ENCODE data around the gene SSTR4. TPM values are rescaled to one million over a fixed set of nuclear protein-coding genes. Genes with fewer than 3 reads are reported as not detected.
"Not testable (repeated sequence)": the region's sequence is repeated elsewhere in the genome, so short reads cannot be mapped to it uniquely, and the experiment has no call there.

Gene SSTR4
- total RNA-seq, result under 1 TPM in 1 of 6 donors, not detected in 5; 0.30 TPM

GRCh38 chr20:23034721-23035671, at the start of gene SSTR4:
TSS of gene SSTR4 (plus strand) at chr20:23035312. CDS start at chr20:23035484, 172 bp downstream.
- peak in 1 of 2 donors; percentile 83 for DNase-seq
- TF ChIP-seq POLR2A (IDR thresholded peaks at IDR 0.05) (no peak), CTCF (IDR thresholded peaks at IDR 0.05) (no peak), POLR2AphosphoS5 (IDR thresholded peaks at IDR 0.05) (no peak), EP300 (IDR thresholded peaks at IDR 0.05) (no peak)
- H3K4me1 ChIP-seq, result peaks cover 0 to 8% (median 5%) of the 10 kb centered on the region in 4 donors
- 30 to 86% methylated on average over 15 to 52 of the region's 83 CpGs for WGBS, 2 donors
- no peaks in the 10 kb centered on the region for H3K36me3 ChIP-seq
- H3K9me3 ChIP-seq, result no peaks in the 10 kb centered on the region
- no peak for ATAC-seq (ENCODE audit: low FRiP score in 2 of 2)
- peaks cover 0 to 18% (median 6%) of the 10 kb centered on the region in 4 donors for H3K27me3 ChIP-seq
- peak within 1 kb of the TSS in 3 of 4 donors; percentile 19 to 33 (median 25) for H3K4me3 ChIP-seq
- H3K27ac ChIP-seq, result no peak within 1 kb of the TSS

DNA sequence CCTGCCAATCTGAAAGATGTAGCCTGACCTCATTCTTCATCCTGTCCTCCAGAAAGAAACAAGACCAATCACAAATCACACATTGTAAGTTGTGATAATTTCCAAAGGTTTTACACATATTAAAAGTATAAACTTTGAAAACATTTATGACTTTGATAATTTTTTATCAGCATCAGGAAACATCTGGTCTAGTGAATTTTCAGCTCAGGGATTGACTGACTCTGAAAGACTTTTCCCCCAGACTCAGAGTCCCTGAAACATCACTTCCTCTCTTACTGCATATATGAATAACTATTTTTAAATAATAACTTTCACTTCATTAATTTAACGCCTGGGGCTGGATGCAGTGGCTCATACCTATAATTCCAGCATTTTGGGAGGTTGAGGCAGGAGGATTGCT, 48.5 kb upstream of the SSTR4 start:
- no peak overlapping the region for H3K27ac ChIP-seq
- peaks cover 7 to 19% (median 13%) of the 10 kb centered on the region in 4 donors for H3K4me1 ChIP-seq
- H3K36me3 ChIP-seq, result no peaks in the 10 kb centered on the region
- WGBS, 2 donors, result 17 to 64% methylated on average over 1 of the region's 1 CpG
- H3K4me3 ChIP-seq, result no peak overlapping the region
- ATAC-seq (ENCODE audit: low FRiP score in 2 of 2) (no peak), DNase-seq (no peak)
- H3K9me3 ChIP-seq, result no peaks in the 10 kb centered on the region
- TF ChIP-seq POLR2A (IDR thresholded peaks at IDR 0.05), result no peak
- TF ChIP-seq EP300 (IDR thresholded peaks at IDR 0.05), result no peak
- no peak for TF ChIP-seq POLR2AphosphoS5 (IDR thresholded peaks at IDR 0.05)
- no peak for TF ChIP-seq CTCF (IDR thresholded peaks at IDR 0.05)
- no peaks in the 10 kb centered on the region for H3K27me3 ChIP-seq

DNA sequence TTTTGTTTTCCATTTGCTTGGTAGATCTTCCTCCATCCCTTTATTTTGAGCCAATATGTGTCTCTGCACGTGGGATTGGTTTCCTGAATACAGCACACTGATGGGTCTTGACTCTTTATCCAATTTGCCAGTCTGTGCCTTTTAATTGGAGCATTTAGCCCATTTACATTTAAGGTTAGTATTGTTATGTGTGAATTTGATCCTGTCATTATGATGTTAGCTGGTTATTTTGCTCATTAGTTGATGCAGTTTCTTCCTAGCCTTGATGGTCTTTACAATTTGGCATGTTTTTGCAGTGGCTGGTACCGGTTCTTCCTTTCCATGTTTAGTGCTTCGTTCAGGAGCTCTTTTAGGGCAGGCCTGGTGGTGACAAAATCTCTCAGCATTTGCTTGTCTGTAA, 43.7 kb upstream of the SSTR4 start:
- H3K36me3 ChIP-seq; H3K27me3 ChIP-seq; H3K4me1 ChIP-seq; H3K9me3 ChIP-seq; ATAC-seq (ENCODE audit: low FRiP score in 2 of 2); H3K4me3 ChIP-seq; DNase-seq; H3K27ac ChIP-seq: not testable (repeated sequence)
- WGBS, 2 donors, result 79 to 91% methylated on average over 3 of the region's 3 CpGs

DNA sequence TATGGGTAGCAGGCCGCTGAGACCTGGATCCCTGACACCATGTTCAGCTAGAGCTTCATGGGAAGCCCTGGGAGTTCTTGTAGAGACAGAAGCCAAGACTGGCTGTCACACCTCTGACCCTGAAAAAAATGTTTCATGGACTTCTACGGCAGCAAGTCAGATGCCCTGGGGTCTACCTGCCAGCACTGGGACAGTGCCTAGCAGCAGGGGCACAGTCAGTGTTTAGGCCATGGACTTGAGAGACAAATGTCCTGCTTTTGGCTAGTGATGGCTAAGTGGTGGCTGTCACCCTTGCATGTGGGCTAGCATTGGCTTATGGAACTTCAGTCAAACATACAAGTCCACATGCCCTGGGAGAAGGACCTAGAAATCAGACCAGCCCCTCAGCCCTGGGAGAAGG, 41.3 kb upstream of the SSTR4 start:
- no peak overlapping the region for H3K27ac ChIP-seq

More for the DNA sequence above, 41.3 kb upstream of the SSTR4 start:
- ATAC-seq (ENCODE audit: low FRiP score in 2 of 2) (no peak), DNase-seq (no peak)
- Histone ChIP-seq H3K4me3 (no peak overlapping the region), H3K27me3 (no peaks in the 10 kb centered on the region), H3K4me1 (no peaks in the 10 kb centered on the region), H3K9me3 (peaks cover 0 to 5% (median 0%) of the 10 kb centered on the region in 4 donors), H3K36me3 (no peaks in the 10 kb centered on the region)
- WGBS, 2 donors, result 92 to 100% methylated on average over 2 of the region's 2 CpGs
- TF ChIP-seq POLR2A (IDR thresholded peaks at IDR 0.05) (no peak), EP300 (IDR thresholded peaks at IDR 0.05) (no peak), CTCF (IDR thresholded peaks at IDR 0.05) (no peak), POLR2AphosphoS5 (IDR thresholded peaks at IDR 0.05) (no peak)

All from upper lobe of left lung (tissue), 6 donors.